Fibroblast of skin of back (primary cell): ENCODE data around the gene BTBD18.
A peak's percentile ranks its signal among the peaks of the same experiment; 100 is the strongest.

Source experiments
- DNase-seq: peaks from one replicate; pipeline ENCODE4 v3.0.0-alpha.2; 2013

Gene BTBD18

GRCh38 chr11:57773026-57773598, 21.5 kb upstream of the BTBD18 start:
- DNase-seq, result no peak

GRCh38 chr11:57772562-57772961, 20.9 kb upstream of the BTBD18 start:
- peak; percentile 31 for DNase-seq

- no peak for DNase-seq
Measured at GRCh38 chr11:57771365-57771764, 19.7 kb upstream of the BTBD18 start.

- no peak for DNase-seq
Measured at GRCh38 chr11:57770793-57771192, 19.2 kb upstream of the BTBD18 start.

GRCh38 chr11:57764972-57765371, 13.4 kb upstream of the BTBD18 start:
- no peak for DNase-seq

- no peak for DNase-seq
Measured at GRCh38 chr11:57764566-57764965, 12.9 kb upstream of the BTBD18 start.

- no peak for DNase-seq
Measured at GRCh38 chr11:57764021-57764420, 12.4 kb upstream of the BTBD18 start.

- no peak for DNase-seq
Measured at GRCh38 chr11:57763568-57763967, 11.9 kb upstream of the BTBD18 start.

- no peak for DNase-seq
Measured at GRCh38 chr11:57762235-57762861, 10.7 kb upstream of the BTBD18 start.

- DNase-seq, result peak; percentile 99
Measured at GRCh38 chr11:57761301-57762234, 9.9 kb upstream of the BTBD18 start, which contains the start of gene CTNND1. TSS of gene CTNND1 (plus strand) at chr11:57761802. CDS start at chr11:57791479, 29,677 bp downstream.

GRCh38 chr11:57758174-57758573, 6.6 kb upstream of the BTBD18 start:
- DNase-seq, result no peak

- no peak for DNase-seq
Measured at GRCh38 chr11:57752954-57753353, 1.3 kb upstream of the BTBD18 start.

- no peak for DNase-seq
Measured at GRCh38 chr11:57751176-57751575, 443 bp downstream of the BTBD18 start.

- no peak for DNase-seq
Measured at GRCh38 chr11:57746920-57747319, 4.7 kb downstream of the BTBD18 start.

GRCh38 chr11:57745206-57745605, 6.4 kb downstream of the BTBD18 start:
- DNase-seq, result no peak

- no peak for DNase-seq
Measured at GRCh38 chr11:57744357-57744756, 7.3 kb downstream of the BTBD18 start.

- no peak for DNase-seq
Measured at GRCh38 chr11:57742087-57742452, 9.5 kb downstream of the BTBD18 start.

- DNase-seq, result peak; percentile 97
Measured at GRCh38 chr11:57741132-57742086, 10.2 kb downstream of the BTBD18 start, which contains the start of gene SELENOH. TSS of gene SELENOH (plus strand) at chr11:57741491. CDS start at chr11:57741596, 105 bp downstream.

- DNase-seq, result no peak
Measured at GRCh38 chr11:57735619-57736298, 15.9 kb downstream of the BTBD18 start.

- no peak for DNase-seq
Measured at GRCh38 chr11:57732661-57733060, 19.0 kb downstream of the BTBD18 start.

GRCh38 chr11:57729479-57729878, 22.1 kb downstream of the BTBD18 start:
- no peak for DNase-seq

GRCh38 chr11:57728829-57729228, 22.8 kb downstream of the BTBD18 start:
- DNase-seq, result no peak
